HTR-8/SVneo (cell line): ENCODE data around the gene MKRN2OS.
"Not testable (repeated sequence)": the region's sequence is repeated elsewhere in the genome, so short reads cannot be mapped to it uniquely, and the experiment has no call there.

ENCODE experiments used
- DNase-seq: peaks from one replicate; pipeline ENCODE4 v3.0.0; 2011; ENCODE audit warnings: low spot score, mixed read lengths; ENCODE audit not compliant: insufficient read length
- FAIRE-seq: peaks from 2 replicates; lab custom pipeline; 2011; peaks lifted over from hg19 to GRCh38; lab: Jason Lieb, UNC

The MKRN2OS gene

DNA sequence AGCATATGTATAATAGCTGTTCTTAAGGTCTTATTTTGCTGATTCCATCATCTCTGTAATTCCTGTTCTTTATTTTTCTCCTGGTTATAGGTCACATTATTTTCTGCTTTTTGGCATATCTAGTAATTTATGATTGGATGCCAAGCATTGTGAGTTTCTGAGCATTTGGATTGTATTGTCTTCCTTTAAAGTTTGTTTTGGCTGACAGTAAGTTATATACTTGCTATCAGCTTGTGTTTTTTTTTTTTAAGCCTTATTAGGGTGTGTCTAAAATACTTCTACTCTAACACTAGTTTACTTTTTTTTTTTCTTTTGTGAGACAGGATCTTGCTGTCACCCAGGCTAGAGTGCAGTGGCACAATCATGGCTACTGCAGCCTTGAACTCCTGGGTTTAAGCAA lies 21.7 kb upstream of the MKRN2OS start:
- DNase-seq, result no peak
- FAIRE-seq, result no peak

DNA sequence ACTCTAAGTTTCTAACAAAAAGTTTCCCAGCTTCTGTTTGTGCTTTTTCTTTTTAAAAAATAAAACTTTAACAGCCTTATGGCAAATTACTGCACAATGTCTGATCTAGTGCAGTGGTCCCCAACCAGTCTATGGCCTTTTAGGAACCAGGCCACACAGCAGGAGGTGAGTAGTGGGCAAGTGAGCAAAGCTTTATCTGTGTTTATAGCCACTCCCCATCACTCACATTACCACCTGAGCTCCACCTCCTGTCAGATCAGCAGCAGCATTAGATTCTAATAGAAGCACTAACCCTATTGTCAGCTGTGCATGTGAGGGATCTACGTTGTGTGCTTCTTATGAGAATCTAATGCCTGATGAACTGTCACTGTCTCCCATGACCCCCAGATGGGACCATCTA lies 17.2 kb upstream of the MKRN2OS start:
- FAIRE-seq (no peak), DNase-seq (no peak)

DNA sequence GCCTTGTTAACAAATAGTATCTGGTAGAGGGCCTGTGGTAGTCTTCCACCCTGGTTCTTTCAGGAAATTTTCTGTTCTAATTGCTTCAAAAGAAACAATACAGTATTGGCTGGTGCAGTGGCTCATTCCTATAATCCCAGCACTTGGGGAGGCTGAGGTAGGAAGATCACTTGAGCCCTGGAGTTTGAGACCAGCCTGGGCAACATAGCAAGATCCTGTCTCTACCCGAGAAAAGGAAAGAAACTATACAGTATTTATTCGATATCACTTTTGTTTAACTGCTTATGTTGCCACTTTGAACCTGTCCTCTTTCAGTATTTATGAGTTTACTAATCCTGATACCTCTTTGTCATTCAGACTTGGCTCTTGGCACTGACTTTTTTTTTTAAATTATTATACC lies 16.1 kb upstream of the MKRN2OS start:
- DNase-seq, result no peak
- FAIRE-seq, result no peak

DNA sequence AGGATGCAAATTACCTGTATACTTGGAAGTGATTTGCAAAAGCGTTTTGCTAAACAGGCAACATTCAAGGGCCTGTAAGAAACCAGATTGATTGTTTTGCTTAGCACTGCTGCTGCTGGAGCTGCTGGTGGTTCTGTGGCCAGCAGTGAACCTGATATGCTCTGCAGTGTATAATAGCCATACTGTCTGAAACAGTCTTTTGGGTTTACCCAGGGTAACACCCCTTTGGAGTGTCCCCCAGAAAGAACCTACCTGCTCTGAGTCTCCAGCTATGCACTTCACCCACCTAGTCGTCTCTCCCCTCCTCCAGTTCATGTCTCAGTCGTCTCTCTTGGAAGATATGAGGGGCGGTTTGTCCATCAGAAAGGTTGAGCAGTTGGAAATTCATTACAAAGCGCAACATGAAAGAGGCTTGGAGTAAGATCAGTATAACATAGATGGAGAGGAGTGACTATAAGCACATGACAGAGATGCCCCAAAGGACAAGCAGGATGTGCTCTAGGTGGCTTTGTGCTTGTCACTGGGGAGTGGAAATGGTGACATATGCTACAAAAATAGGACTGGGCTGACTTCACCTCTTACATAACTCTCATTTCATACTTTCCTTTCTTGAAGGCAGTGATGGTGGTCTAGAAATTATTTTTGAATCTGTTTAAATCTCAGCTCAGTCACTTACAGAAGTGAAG lies 15.3 kb upstream of the MKRN2OS start:
- FAIRE-seq, result no peak
- no peak for DNase-seq

DNA sequence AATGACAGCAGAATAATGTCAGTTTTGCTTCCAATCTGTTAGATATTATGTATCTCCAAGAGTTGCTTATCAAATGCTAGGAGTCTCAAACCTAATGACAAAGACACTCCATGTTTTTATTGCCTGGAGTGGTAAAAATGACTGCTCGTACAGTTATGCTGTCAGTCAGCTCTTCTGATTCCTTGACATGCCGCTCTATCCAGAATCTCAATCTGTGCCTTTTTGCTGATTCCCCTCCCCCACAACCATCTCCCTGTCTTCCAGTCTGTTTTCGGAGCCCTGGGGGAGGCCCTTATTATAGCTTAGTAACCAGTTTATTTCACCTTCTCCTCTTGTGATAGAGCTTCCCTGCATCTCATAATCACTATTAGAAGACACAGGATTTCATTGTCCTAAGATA lies 14.2 kb upstream of the MKRN2OS start:
- no peak for DNase-seq

DNA sequence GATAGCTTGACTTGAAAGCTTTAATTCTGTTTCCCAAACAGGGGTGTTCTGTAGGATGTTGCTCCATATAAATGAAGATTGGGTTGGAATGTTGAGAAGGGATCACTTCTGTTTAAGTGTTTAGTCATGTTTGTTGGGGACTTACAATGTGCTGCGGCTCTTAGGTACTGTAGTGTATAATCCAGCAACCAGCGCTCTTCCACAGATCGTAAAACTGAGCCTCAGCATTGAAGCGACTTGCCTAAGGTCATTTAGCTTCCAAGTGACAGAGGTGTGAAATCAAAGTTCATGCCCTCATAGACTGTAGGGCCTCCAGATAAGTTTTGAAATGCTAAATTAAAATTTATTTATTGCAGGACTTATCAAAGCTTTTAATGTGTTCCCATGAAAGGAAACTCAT lies 13.4 kb upstream of the MKRN2OS start:
- FAIRE-seq (no peak), DNase-seq (no peak)

More for the DNA sequence above, 14.2 kb upstream of the MKRN2OS start:
- no peak for FAIRE-seq

DNA sequence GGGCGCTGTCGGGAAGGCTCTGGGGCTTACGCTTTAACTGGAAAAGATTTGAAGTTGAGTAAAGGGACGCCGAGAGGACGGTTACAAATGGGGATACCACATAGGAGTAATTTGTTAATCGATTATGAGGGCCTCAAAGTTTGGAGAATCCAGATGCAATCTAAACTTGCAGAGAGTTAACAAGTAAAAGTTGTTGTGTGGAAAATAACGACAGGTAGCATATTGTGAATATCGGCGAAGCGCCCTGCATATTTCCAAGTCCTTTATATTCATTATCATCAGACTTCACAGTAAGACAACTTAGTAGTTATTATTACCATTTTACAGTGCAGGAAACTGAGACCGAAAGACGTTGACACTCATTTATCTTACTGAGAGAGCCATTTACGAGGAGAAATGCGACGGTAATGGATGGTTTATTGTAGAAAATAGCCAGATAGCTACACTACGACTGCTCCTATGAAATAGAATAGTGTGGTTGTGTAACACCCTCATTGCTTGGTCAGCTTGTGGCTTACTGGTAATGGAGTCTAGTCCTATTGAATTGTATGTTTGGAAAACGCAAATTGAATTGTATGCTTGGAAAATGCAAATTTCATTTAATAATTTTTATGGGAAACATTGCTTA lies 12.3 kb upstream of the MKRN2OS start:
- FAIRE-seq (no peak), DNase-seq (no peak)

DNA sequence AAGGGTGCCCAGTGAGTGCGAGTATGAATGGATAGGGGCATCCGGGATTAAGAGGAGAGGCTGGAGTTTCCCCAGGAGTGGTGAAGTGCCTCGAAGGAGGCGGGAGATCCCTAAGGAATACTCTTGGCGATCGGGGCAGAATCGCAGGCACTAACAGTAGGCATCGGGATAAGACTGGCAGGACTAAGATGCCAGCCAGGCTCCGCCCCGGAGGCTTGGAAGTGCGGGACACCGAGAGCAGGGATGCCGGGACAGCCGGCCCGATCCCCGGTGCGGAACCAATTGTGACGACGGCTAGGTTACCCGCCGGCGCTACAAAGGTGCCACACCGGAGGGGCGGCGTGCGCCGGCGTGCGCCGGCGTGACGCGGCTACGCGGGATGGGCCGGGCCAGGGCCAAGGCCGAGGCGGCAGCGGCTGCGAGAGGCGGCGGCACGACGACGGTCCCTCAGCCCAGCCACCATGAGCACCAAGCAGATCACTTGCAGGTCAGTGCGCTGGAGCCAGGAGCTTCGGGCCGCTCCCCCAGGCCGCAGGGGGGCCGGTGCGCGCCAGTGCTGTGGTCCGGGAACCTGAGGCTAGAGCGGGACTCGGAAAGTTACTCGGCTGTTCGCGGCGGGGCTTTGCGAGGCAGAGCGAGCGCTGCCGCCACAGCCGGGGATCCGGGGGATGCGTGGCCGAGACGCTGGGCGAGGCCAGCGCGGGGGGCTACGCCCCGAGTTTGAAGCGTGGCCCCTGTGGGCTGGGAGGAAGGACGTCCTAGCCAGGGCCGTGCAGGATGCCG lies 11.6 kb upstream of the MKRN2OS start, which contains the start of gene MKRN2:
TSS of gene MKRN2 (plus strand) at position 398 of the 783 bp plus-strand sequence. CDS start at position 462, 64 bp downstream.
- DNase-seq (peak; percentile 79), FAIRE-seq (peak; percentile 93)

DNA sequence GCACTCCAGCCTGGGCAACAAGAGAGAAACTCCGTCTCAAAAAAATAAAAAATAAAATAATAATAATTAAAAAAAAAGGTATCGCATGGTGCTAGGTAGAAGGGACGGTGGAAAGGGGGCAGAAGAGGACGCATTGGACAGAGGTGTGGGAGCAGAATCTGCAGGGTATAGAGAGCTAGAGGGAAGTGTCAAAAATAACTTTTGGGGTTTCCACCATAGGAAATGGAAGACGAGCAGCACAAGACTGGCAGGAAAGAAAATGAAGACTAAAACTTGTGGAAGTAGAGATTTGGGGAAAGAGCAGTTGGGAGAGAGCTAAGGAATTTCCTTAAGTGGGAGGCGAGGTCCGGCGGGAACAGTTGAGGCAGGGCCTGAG lies 11.0 kb upstream of the MKRN2OS start:
- no peak for DNase-seq
- no peak for FAIRE-seq

DNA sequence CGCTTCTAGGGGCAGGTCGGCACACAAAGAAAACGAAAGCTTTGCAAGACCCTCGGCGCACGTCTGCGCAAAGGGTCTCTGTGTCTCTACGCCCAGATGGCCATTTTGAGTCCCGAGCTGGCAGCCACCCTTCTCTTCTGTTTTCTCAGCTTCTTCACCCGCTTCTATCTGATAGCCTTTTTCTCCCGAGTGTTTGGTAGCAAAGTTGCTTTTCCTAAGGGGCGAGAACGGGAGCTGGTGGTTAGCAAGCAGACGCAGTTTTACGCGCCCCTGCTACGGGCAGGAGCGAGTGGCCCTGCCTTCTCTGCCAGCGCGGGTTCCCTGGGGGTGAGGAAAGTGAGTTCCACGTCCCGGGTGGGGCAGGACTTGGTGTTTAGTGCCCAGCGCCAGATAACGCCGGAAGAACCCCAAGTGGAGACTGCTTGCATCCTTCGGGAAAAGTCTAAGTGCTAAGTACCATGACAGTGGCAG lies 8.7 kb upstream of the MKRN2OS start:
- DNase-seq (peak; percentile 20), FAIRE-seq (no peak)

DNA sequence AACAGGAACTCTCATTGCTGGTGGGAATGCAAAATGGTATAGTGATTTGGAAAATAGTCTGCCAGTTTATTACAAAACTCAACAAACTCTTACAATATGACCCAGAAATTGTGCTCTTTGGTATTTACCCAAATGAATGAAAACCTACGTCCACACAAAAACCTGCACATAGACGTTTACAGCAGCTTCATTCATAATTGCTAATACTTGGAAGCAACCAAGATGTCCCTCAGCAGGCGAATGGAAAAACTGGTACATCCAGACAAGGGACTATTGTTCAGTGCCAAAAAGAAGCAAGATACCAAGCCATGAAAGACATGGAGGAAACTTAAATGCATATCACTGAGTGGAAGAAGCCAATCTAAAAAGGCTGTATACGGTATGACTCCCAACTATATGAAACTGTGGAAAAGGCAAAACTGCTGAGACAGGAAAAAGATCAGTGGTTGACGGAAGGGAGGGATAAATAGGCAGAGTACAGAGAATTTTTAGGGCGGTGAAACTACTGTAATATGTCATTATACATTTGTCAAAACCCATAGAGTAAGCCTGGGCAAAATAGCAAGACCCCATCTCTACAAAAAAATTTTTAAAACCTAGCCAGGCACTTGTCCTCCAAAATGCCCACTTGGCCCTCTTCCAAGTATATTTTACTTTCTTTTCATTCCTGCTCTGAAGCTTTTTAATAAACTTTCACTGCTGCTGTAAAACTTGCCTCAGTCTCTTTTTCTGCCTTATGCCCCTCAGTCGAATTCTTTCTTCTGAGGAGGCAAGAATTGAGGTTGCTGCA lies 4.9 kb upstream of the MKRN2OS start:
- DNase-seq (no peak), FAIRE-seq (no peak)

DNA sequence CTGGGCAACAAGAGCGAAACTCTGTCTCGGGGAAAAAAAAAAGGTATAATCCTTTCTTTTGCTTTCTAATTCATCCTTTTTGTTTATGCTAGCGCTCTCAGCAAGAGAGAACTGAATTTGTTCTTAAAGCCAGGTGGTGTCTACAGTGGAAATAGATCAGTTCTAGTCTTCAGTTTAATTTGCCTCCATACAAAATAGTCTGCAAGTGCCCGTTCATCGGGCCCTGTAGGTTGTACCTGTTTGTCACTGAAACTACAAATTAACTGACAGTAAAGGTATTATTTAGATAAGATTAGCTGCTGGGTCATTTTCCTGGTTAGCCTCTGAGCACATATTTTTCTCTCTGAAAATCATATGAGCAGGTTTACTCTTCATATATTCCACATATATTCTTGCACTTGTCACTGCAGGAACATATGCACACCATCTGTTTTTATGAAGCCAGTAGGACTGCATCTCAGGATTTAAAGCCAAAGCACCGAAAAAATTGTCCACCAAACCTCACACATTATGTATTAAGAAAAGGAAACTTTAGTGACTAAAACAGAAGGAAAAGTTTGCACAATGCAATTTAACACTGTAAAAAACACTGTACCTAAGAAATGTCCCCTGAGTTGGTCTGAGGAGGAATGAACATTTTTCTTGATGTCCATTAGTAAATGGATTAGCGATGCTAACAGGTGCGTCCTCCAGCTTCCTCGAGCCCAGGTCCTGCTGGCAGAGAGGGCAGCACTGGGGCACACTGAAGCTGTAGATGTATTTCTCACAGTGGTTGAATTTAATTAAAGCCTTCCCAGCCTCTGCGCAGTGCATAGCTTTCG lies 437 bp downstream of the MKRN2OS start:
- DNase-seq (no peak), FAIRE-seq (no peak)

DNA sequence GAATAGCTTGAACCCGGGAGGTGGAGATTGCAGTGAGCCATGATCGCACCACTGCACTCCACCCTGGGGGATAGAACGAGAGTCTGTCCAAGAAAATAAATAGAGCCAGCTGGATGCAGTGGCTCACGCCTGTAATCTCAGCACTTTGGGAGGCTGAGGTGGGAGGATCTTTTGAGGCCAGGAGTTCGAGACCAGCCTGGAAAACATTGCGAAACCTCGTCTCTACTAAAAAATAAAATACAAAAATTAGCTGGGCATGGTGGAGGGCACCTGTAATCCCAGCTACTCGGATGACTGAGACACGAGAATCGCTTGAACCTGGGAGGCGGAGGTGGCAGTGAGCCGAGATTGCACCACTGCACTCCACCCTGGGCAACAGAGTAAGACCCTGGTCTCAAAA lies 1.8 kb downstream of the MKRN2OS start:
- DNase-seq, FAIRE-seq: not testable (repeated sequence)

DNA sequence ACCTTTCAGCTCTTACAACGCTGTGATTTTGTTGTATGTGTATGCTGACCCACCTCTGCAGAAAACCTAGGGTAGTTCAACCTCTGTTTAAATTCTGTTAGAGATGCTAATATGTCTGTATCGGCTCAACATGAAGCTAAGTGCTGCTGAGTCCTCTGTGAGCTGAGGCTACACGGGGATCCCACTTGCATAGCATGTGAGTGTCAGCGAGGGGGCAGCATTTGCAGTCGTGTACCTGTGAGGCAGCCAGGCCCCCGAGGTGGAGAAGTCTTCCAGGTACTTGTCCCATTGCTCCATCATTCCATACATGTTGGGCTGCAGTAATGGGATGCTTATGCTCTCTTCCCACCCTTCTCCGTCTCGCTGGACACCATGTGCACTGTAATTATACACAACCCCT lies 3.7 kb downstream of the MKRN2OS start:
- FAIRE-seq, result no peak
- DNase-seq, result no peak

DNA sequence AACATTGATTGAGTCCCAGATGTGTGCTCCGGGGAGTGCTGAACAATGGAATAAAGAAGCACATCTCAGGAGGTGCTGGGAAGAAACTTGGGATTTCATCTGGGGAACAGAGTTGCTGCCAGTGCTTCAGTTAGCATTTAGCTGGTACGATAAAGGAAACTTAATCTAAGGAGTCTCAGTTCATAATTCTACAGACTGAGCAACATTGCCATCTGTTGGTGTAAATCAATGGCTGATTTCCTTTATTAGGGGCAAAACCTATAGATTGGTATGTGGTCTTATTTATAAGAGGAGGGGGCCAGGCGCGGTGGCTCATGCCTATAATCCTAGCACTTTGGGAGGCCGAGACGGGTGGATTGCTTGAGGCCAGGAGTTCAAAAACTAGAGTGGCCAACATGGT lies 8.9 kb downstream of the MKRN2OS start:
- FAIRE-seq, result no peak

DNA sequence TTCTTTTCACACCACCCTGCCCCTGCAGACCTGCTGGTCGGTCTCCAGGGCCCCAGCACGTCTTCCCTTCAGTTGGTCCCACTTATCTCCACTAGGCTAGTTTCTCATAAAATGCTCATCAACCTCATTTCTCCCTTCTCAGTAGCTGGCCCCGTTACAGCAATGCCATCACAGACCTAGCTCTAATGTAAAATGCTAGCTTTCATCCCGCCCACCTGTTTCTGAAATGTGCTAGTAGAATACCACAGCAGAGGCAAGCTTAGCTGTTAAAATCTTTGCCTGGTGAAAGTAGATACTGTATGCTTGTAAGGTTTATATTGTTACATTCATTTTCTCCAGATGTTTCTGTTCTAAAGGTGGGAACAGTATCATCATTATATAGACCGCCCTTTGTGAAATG lies 13.1 kb downstream of the MKRN2OS start:
- DNase-seq, result no peak
- peak; percentile 13 for FAIRE-seq

More for the DNA sequence above, 8.9 kb downstream of the MKRN2OS start:
- DNase-seq, result no peak

DNA sequence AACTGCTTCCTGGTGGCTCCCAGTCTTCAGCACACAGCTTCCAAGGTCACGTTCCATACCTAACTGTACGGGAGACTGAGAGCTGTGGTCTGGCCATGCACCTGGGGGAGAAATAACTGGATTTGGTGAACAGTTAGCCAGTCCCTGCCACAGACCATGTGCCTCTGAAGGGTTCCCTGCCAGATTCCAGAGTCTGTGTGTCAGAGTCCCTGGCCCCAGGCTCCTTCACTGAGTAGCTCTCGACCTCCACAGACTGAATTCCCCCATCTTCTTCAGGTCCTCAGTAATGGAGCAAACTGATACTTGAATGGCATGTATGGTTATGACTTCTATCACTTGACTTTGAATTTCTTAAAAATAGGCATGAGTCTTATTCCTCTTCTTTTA lies 17.5 kb downstream of the MKRN2OS start:
- no peak for FAIRE-seq
- DNase-seq, result no peak

DNA sequence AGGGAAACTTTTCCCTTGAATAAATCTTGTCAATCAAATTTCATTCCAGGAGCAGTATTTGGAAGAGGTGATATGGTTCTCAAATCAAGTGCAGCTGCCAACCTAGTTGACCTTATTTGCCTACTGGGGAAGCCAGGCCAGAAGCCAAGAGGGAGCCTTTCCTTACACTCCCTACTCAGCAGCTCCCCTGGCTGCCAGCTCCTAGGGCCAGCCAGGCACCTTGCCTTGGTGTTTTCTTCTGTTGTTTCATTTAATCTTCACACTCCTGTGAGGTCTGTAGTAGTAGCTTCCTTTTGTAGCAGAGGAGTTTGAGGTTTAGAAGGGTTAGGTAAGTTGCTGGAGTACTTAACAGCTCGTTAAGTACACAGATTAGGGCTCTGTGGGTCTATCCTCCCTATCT lies 22.6 kb downstream of the MKRN2OS start:
- FAIRE-seq, result no peak
- DNase-seq, result no peak

DNA sequence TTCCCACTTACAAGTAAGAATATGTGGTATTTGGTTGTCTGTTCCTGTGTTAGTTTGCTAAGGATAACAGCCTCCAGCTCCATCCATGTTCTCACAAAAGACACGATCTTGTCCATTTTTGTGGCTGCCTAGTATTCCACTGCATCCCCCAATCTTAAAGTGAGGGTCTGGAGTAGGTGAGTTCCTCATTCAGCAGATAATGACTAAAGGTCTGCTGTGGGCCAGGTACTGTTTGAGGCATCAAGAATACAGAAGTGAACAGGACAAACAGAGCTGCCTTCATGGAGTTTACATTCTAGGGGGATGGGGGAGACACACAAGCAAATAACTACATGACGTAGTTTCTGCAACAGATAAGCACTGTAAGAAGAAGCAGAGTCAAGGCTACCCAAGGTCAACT lies 24.3 kb downstream of the MKRN2OS start:
- FAIRE-seq, result no peak
- no peak for DNase-seq
